Mesothelial cell of epicardium (in vitro differentiated cells): Measurements from ENCODE around the gene SKAP1. TPM values are rescaled to one million over a fixed set of nuclear protein-coding genes. Genes with fewer than 3 reads are reported as not detected.

Source experiments
- DNase-seq, 2 experiments: peaks; one replicate each; pipeline ENCODE4 v3.0.0; 2021; ENCODE audit warnings: low spot score in 2 of 2; ENCODE audit not compliant: unreplicated experiment in 2 of 2
- H3K27ac Mint-ChIP-seq: 2 replicates; pipeline ENCODE4 v1.8.0; 2021; ENCODE audit warnings: mixed read lengths
- H3K27me3 Mint-ChIP-seq: 2 replicates; pipeline ENCODE4 v1.8.0; 2021; ENCODE audit warnings: low read depth, mixed read lengths
- H3K36me3 Mint-ChIP-seq: 2 replicates; pipeline ENCODE4 v1.8.0; 2021; ENCODE audit warnings: mixed read lengths
- H3K4me1 Mint-ChIP-seq: 2 replicates; pipeline ENCODE4 v1.8.0; 2021; ENCODE audit warnings: mixed read lengths
- H3K4me3 Mint-ChIP-seq: 2 replicates; pipeline ENCODE4 v1.8.0; 2021; ENCODE audit warnings: mild to moderate bottlenecking, moderate library complexity, mixed read lengths
- H3K9me3 Mint-ChIP-seq: 2 replicates; pipeline ENCODE4 v1.8.0; 2021; ENCODE audit warnings: mixed read lengths
- CTCF ChIP-seq: fragments of 200-600 bp; sonication (generic); IDR thresholded peaks from one replicate; pipeline ENCODE4 v1.5.0; 2021; ENCODE audit warnings: antibody characterized with exemption; ENCODE audit not compliant: unreplicated experiment
- total RNA-seq: library from RNA; stranded (reverse); gene quantifications from 3 replicates; pipeline ENCODE4 v1.2.1, GENCODE V29; 2021

SKAP1 gene
- total RNA-seq, 1 donor from 2014 or later, result 3.4 TPM

DNA sequence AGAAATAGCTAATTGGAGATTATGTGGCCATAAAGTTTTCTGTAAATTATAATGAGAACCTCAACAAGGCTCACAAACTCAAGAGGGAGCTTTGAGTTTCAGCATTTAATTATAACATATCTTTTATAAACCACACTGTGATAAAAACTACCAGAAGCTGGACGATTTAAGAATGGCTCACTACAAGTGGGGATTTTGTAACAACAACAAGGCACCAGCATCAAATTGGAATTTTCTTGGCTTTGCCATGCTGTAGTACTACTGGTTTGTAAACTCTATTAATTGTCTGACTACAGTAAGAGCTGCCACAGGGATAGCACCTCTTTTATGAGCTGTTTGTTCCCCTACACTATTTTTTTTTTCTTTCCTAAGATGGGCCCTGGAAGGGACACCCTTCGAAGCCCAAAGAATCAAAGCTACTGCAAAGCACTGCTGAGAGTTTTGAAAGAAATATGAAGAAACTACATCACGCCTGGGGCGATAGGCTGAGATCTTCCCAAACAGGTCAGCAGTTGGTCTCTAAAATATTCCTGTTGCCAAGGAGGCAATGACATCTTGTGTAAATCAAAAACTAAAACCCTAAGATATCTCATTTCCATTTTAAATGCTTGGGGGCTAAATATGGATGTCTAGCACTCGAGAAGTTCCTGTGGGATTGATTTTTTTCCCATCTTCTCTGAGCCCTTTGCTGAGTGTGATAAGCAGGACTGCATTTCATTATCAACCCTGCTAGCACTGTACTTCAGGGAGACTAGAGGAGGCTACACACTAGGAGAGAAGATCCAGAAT, 40.9 kb downstream of the SKAP1 start:
- Mint-ChIP-seq H3K36me3 (no peaks in the 10 kb centered on the region), H3K9me3 (no peaks in the 10 kb centered on the region), H3K4me3 (no peak overlapping the region), H3K4me1 (peaks cover 29% of the 10 kb centered on the region), H3K27me3 (peaks cover 21% of the 10 kb centered on the region), H3K27ac (no peak overlapping the region)
- TF ChIP-seq CTCF, result no peak
- DNase-seq, result no peak

DNA sequence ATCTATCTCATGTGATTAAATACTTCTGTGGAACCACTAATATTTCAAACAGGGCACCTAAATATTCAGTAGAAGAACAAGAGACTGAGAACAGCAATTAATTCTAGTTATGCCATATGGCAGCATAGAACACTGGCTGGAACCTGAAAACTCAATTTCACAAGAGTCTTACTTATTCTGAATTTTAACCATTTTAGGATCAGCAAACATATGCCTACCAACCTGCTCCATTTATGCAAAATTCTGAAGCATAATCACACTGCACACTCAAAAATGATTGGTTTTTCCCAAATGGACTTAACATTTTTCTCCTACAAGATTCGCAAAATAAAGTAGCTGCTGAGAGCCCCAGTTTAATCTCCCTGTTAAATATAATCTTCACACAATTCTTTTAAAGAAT, 43.2 kb downstream of the SKAP1 start:
- no peak for TF ChIP-seq CTCF
- Mint-ChIP-seq H3K9me3 (no peaks in the 10 kb centered on the region), H3K4me3 (no peak overlapping the region), H3K27ac (no peak overlapping the region), H3K4me1 (peaks cover 30% of the 10 kb centered on the region), H3K36me3 (no peaks in the 10 kb centered on the region), H3K27me3 (peaks cover 24% of the 10 kb centered on the region)
- DNase-seq, result no peak

- H3K27me3 Mint-ChIP-seq, result peaks cover 28% of the 10 kb centered on the region
- no peak for DNase-seq
- H3K9me3 Mint-ChIP-seq, result no peaks in the 10 kb centered on the region
- H3K4me1 Mint-ChIP-seq, result peaks cover 23% of the 10 kb centered on the region
- no peak overlapping the region for H3K27ac Mint-ChIP-seq
- TF ChIP-seq CTCF, result no peak
- no peaks in the 10 kb centered on the region for H3K36me3 Mint-ChIP-seq
- H3K4me3 Mint-ChIP-seq, result no peak overlapping the region
These were observed 44.7 kb downstream of the SKAP1 start for GRCh38 chr17:48385319-48385718.

DNA sequence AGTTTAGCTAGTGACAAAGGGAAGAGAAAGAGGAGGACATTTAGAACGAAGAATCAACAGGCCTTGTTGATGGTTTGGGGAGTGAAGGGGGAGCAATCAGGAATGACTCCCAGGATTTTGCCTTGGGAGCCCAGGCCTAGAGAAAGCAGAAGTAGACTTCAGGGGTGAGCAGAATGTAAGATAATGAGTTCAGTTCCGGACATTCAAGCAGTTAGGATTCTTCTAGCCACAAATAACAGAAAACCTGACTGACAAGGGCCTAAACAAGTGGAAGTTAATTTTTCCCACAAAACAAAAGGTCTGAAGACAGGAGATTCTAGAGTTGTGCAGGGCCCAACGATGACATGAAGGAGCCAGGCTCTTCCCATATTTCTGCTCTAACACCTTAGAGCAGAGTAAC, 45.9 kb downstream of the SKAP1 start:
- Mint-ChIP-seq H3K4me1 (peaks cover 14% of the 10 kb centered on the region), H3K27me3 (peaks cover 31% of the 10 kb centered on the region), H3K36me3 (no peaks in the 10 kb centered on the region), H3K9me3 (no peaks in the 10 kb centered on the region), H3K4me3 (no peak overlapping the region), H3K27ac (no peak overlapping the region)
- TF ChIP-seq CTCF, result no peak
- no peak for DNase-seq

GRCh38 chr17:48382989-48383388, 47.0 kb downstream of the SKAP1 start:
- no peak overlapping the region for H3K27ac Mint-ChIP-seq
- peaks cover 12% of the 10 kb centered on the region for H3K4me1 Mint-ChIP-seq

More at GRCh38 chr17:48382989-48383388, 47.0 kb downstream of the SKAP1 start:
- TF ChIP-seq CTCF, result no peak
- Mint-ChIP-seq H3K27me3 (peaks cover 31% of the 10 kb centered on the region), H3K4me3 (no peak overlapping the region), H3K36me3 (no peaks in the 10 kb centered on the region), H3K9me3 (no peaks in the 10 kb centered on the region)
- no peak for DNase-seq
